RWPE1 (cell line): ENCODE measurements around the gene NR6A1.

ENCODE experiments used
- CTCF ChIA-PET: fragments of 350-600 bp; sonication (Branson Sonifier 250); formaldehyde crosslinking; extraction: SDS; loops from one replicate; lab custom pipeline; 2021; lab: Yijun Ruan, JAX
- POLR2A ChIA-PET: fragments of 400-600 bp; formaldehyde crosslinking; extraction: SDS; loops from one replicate; lab custom pipeline; 2020; ENCODE audit warnings: antibody characterized with exemption; ENCODE audit not compliant: low non-redundant PET; lab: Yijun Ruan, JAX
- DNase-seq: peaks from one replicate; pipeline ENCODE4 v3.0.0; 2012; ENCODE audit warnings: low spot score
- H3K27ac ChIP-seq: fragments of 450-650 bp; 2 replicates; pipeline ENCODE4 v1.5.1; 2017
- CTCF ChIP-seq: fragments of 450-650 bp; conservative IDR thresholded peaks from 2 replicates; pipeline ENCODE4 v1.5.1; 2017; ENCODE audit warnings: low read depth, mild to moderate bottlenecking

NR6A1 gene

GRCh38 chr9:124788542-124789217 is 17.6 kb upstream of the NR6A1 start:
- TF ChIP-seq CTCF: no peak
- POLR2A ChIA-PET: interaction anchor here (0.6 to 0.7 kb wide), 2 partner anchors 9 to 30 kb away, joined by 3 read pairs; no protein-coding TSS in a partner anchor
- no peak for DNase-seq
- peak overlapping the region; percentile 28; the same call in 1 of the 2 replicates for H3K27ac ChIP-seq
- CTCF ChIA-PET: interaction anchor here (0.6 to 1.8 kb wide), 6 partner anchors 11 to 225 kb away, joined by 3 to 12 read pairs (median 4); partner anchors contain the start of gene WDR38

- H3K27ac ChIP-seq: no peak overlapping the region; the same call in 1 of the 2 replicates
- no peak for DNase-seq
- POLR2A ChIA-PET: no interaction called here
- no peak for TF ChIP-seq CTCF
- CTCF ChIA-PET: interaction anchor here (0.6 to 1.9 kb wide), 3 partner anchors 16 to 405 kb away, joined by 3 to 5 read pairs (median 3); partner anchors contain the start of genes NR6A1 and WDR38
These were observed 15.9 kb upstream of the NR6A1 start for GRCh38 chr9:124786881-124787573.

- no peak for TF ChIP-seq CTCF
- no peak for DNase-seq
- H3K27ac ChIP-seq: peak overlapping the region; percentile 73
- POLR2A ChIA-PET: no interaction called here
- CTCF ChIA-PET: no interaction called here
These were observed 13.4 kb upstream of the NR6A1 start for GRCh38 chr9:124784509-124784908.

GRCh38 chr9:124783830-124784229 is 12.7 kb upstream of the NR6A1 start:
- DNase-seq: no peak
- ChIA-PET CTCF (no interaction called here), POLR2A (no interaction called here)
- peak overlapping the region; percentile 73 for H3K27ac ChIP-seq
- no peak for TF ChIP-seq CTCF

- CTCF ChIA-PET: interaction anchor here (1.4 to 15.3 kb wide), 2 partner anchors 14 to 65 kb away, joined by 3 to 761 read pairs; partner anchors contain the start of gene WDR38
These were observed 11.8 kb upstream of the NR6A1 start for GRCh38 chr9:124782661-124783574.

More at GRCh38 chr9:124782661-124783574, 11.8 kb upstream of the NR6A1 start:
- TF ChIP-seq CTCF: no peak
- POLR2A ChIA-PET: interaction anchor here (0.6 to 0.8 kb wide), 2 partner anchors 11 to 47 kb away, joined by 3 to 7 read pairs; no protein-coding TSS in a partner anchor
- no peak for DNase-seq
- H3K27ac ChIP-seq: peak overlapping the region; percentile 90
